Measurements from ENCODE around the gene CDH10.

Gene CDH10

DNA sequence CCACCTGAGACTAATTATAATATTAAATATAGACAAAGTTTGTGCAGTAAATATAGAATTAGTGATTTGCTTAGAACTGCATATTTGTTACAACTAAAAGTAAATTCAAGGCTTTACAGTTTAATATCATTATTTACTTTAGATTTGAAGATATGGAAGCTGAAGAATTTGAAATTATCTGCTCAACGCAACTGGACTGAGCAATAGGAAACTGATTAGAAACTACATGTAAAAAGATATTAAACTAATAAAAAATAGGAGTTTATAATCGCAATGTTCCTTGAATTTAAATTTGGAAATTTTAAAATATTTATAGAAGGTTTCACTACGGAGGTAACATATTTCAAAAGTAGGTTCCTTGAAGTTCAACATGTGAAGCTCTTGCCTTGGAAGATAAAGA, 55.2 kb downstream of the CDH10 start:
- no peak overlapping the region for H3K4me3 ChIP-seq (ENCODE audit: low read length)
- TF ChIP-seq, protein P1, sequence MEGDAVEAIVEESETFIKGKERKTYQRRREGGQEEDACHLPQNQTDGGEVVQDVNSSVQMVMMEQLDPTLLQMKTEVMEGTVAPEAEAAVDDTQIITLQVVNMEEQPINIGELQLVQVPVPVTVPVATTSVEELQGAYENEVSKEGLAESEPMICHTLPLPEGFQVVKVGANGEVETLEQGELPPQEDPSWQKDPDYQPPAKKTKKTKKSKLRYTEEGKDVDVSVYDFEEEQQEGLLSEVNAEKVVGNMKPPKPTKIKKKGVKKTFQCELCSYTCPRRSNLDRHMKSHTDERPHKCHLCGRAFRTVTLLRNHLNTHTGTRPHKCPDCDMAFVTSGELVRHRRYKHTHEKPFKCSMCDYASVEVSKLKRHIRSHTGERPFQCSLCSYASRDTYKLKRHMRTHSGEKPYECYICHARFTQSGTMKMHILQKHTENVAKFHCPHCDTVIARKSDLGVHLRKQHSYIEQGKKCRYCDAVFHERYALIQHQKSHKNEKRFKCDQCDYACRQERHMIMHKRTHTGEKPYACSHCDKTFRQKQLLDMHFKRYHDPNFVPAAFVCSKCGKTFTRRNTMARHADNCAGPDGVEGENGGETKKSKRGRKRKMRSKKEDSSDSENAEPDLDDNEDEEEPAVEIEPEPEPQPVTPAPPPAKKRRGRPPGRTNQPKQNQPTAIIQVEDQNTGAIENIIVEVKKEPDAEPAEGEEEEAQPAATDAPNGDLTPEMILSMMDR (conservative IDR thresholded peaks at IDR 0.05; ENCODE audit: low read length) = no peak
- no peak for DNase-seq (ENCODE audit: low read depth)

DNA sequence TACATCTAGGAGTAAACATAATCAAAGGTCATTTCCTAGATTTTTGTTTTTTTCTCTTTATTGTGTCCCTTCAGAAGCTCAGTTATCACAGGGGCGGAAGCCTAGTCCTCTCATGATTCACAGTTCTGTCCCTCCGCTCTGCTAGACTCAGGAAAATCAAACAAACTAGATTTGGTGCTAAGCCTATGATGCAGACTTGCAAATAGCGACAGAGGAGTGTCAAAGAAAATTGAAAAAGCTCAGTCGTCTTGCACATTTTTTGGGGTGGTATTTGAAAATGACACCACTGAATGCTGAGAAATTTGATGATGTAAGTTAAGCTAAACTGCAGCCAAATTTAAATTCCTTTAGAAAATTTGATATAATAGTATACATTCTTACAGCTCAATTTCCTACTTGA, 59.0 kb downstream of the CDH10 start:
- no peak for DNase-seq (ENCODE audit: low read depth)
- H3K4me3 ChIP-seq (ENCODE audit: low read length) = no peak overlapping the region
- TF ChIP-seq, protein P1 (conservative IDR thresholded peaks at IDR 0.05; ENCODE audit: low read length) = no peak

DNA sequence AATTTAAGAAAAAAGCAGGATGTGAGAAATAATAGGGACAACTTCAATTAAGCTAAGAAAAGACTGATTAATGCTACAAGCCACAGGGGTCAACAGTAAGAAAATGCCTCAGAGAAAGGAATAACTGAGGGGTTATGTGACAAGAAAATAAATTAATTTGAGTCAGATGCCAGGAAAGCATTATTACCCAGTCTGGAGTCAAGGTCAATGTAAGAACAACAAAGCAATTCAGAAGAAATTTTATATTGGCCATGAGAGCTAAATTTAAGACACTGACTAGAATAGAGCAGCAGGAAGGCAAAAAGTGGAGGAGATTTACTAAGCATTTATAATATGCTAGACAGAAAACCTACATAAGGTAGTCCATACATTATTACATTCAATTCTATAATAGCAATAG, 73.5 kb downstream of the CDH10 start:
- DNase-seq (ENCODE audit: low read depth) = no peak
- TF ChIP-seq, protein P1 (conservative IDR thresholded peaks at IDR 0.05; ENCODE audit: low read length) = no peak
- H3K4me3 ChIP-seq (ENCODE audit: low read length) = no peak overlapping the region

DNA sequence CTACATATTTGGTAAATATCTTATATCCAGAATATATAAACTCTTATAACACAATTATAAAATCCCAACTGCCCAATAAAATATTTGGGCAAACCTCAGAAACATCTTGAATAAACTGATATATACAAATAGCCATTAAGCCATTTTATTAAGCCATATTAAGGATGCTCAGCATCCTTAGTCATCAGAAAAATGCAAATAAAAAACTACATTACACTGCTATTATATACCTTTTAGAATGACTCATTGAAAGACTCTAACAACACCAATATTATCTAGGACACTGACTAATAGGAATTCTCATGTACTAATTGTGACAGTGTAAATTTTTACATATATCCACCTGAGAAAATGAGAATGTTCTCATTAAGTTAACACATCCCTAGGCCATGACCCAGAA, 77.8 kb downstream of the CDH10 start:
- no peak for DNase-seq (ENCODE audit: low read depth)
- H3K4me3 ChIP-seq (ENCODE audit: low read length) = no peak overlapping the region
- TF ChIP-seq, protein P1 (conservative IDR thresholded peaks at IDR 0.05; ENCODE audit: low read length) = no peak

DNA sequence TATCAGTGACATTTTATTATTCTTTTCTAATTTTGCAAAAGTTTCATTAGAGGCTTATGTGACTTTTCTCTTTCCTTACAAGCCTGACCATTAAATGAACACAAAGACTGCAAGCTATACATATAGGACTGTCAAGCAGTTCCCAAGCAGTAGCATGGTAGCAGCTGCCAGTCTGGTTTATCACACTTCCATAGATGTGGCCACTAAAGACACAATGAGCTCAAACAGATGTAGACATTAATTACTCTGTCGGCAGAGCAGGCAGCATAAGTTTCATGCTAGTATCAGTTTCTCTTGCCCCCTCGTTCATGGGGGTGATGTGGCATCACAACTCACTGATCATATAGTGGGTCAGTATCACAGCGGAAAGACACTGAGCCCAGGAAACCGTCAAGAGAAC, 89.5 kb downstream of the CDH10 start:
- DNase-seq (ENCODE audit: low read depth) = no peak
- TF ChIP-seq, protein P1 (conservative IDR thresholded peaks at IDR 0.05; ENCODE audit: low read length) = no peak
- no peak overlapping the region for H3K4me3 ChIP-seq (ENCODE audit: low read length)

DNA sequence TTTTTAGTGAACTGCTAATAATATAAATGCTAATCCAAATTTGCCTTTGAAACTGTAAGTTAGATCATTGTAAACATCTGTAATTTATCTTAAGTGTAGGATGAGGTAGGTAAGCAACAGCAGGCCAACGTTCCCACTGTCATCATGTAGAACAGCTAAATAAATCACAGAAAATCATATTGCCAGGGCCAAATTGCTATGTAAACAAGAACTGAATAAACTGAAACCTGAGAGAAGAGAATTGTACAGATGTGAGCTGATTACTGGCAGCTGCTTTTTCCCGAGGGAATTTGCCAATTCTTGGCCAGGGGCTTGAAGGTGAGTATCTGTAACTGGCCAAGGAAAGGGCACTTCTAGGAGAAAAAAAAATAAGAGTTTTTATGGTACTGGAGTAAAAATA, 97.6 kb downstream of the CDH10 start:
- no peak overlapping the region for H3K4me3 ChIP-seq (ENCODE audit: low read length)
- no peak for DNase-seq (ENCODE audit: low read depth)
- TF ChIP-seq, protein P1 (conservative IDR thresholded peaks at IDR 0.05; ENCODE audit: low read length) = no peak

DNA sequence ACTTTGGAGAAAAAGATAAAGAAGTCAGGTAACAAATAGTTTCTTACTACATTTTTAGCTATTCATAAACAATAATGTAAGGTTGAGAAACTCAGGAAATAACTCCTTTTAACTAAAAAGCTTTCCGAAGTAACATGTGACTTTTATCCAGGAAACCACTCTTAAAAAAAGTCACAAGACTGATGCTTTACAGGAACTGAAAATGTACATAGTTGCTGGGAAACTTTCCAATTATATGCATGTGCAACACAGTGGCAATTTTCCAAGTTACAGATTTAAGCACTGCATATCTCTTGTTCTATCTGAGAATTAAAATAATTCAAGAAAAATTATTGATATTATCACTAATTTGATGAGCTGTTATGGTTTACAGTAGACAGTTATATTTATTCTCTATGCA, 105.2 kb downstream of the CDH10 start:
- no peak overlapping the region for H3K4me3 ChIP-seq (ENCODE audit: low read length)
- DNase-seq (ENCODE audit: low read depth) = no peak
- TF ChIP-seq, protein P1 (conservative IDR thresholded peaks at IDR 0.05; ENCODE audit: low read length) = no peak
